Peyer's patch (tissue), 4 donors: ENCODE measurements around the gene FBXW9.

Source experiments
- POLR2A ChIP-seq, 2 donors: fragments of 450-650 bp; IDR thresholded peaks; one replicate each; pipeline ENCODE4 v1.5.1; 2017; ENCODE audit warnings: antibody characterized with exemption in 2 of 2, mild to moderate bottlenecking in 2 of 2, moderate library complexity in 2 of 2
- TF ChIP-seq, protein P1 (sequence below), 6 experiments: fragments of 450-650 bp in 4 of 6; fragments of 200-600 bp in 2 of 6; sonication (generic) in 1 of 6; IDR thresholded peaks; one replicate each; pipeline ENCODE4 v1.5.1; 2017 to 2019; ENCODE audit warnings: antibody characterized with exemption in 6 of 6, mild to moderate bottlenecking in 3 of 6, moderate library complexity in 1 of 6

DNA sequence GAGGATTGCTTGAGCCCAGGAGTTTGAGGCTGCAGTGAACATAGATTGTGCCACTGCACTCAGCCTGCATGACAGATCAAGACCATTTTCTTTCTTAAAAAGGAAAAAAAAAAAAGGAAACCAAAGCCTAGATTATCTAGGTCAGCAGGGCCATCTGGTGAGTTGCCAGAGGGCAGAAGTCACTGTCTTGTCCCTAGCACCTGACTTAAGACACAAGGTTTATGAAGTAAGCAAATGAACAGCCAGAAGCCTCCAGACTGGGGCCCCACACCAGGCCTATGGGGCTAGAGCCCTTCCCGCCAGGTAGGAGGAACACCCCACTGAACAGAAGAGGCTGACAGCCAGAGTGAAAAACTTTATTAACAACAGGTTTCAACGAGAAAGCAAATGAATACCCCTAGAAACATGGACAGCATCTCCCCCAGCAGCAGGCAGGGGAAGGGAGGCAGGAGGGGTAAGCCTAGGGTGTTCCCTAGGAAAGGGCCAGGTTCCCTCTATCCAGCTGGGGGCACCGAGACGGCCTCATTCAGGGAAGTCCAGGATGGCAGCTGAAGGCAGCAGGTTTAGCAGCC is 28.6 kb downstream of the FBXW9 start:
- TF ChIP-seq, protein P1, sequence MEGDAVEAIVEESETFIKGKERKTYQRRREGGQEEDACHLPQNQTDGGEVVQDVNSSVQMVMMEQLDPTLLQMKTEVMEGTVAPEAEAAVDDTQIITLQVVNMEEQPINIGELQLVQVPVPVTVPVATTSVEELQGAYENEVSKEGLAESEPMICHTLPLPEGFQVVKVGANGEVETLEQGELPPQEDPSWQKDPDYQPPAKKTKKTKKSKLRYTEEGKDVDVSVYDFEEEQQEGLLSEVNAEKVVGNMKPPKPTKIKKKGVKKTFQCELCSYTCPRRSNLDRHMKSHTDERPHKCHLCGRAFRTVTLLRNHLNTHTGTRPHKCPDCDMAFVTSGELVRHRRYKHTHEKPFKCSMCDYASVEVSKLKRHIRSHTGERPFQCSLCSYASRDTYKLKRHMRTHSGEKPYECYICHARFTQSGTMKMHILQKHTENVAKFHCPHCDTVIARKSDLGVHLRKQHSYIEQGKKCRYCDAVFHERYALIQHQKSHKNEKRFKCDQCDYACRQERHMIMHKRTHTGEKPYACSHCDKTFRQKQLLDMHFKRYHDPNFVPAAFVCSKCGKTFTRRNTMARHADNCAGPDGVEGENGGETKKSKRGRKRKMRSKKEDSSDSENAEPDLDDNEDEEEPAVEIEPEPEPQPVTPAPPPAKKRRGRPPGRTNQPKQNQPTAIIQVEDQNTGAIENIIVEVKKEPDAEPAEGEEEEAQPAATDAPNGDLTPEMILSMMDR (IDR thresholded peaks at IDR 0.05) = no peak
- no peak for TF ChIP-seq POLR2A (IDR thresholded peaks at IDR 0.05)
